K562 (cell line): Measurements from ENCODE around the gene SLC35A2. TPM values are rescaled to one million over a fixed set of nuclear protein-coding genes. Genes with fewer than 3 reads are reported as not detected.

Source experiments
- CBFA2T2 ChIP-seq: fragments of 450-650 bp; conservative IDR thresholded peaks from 2 replicates; pipeline ENCODE4 v1.6.1; 2017; ENCODE audit warnings: mild to moderate bottlenecking
- CREBBP ChIP-seq: IDR thresholded peaks from one replicate; pipeline ENCODE4 v1.6.1; 2012; ENCODE audit warnings: low read depth, mild to moderate bottlenecking, control low read depth, inconsistent platforms, low read length
- ESRRA ChIP-seq: fragments of 450-650 bp; IDR thresholded peaks from 2 replicates; pipeline ENCODE4 v1.6.1; 2014; ENCODE audit warnings: low read depth, mild to moderate bottlenecking, moderate library complexity, borderline replicate concordance
- FOXA3 ChIP-seq, 2 experiments: fragments of 450-650 bp in 1 of 2; sonication (generic) in 1 of 2; formaldehyde crosslinking; IDR thresholded peaks in 1 of 2; conservative IDR thresholded peaks in 1 of 2; 2 replicates each; pipeline versions ENCODE4 v1.4.0 to v1.8.0; 2020 to 2022; ENCODE audit warnings: mild to moderate bottlenecking in 2 of 2, missing genetic modification reagents in 1 of 2
- GABPA ChIP-seq: fragments of 200-800 bp; sonication (Bioruptor generic); conservative IDR thresholded peaks from 2 replicates; pipeline ENCODE4 v1.6.1; 2016; ENCODE audit warnings: low read depth, missing genetic modification characterization, missing compliant biosample characterization
- ILK ChIP-seq: fragments of 450-650 bp; IDR thresholded peaks from 2 replicates; pipeline ENCODE4 v1.6.1; 2016; ENCODE audit warnings: missing genetic modification characterization, low read depth, mild to moderate bottlenecking, missing compliant biosample characterization, moderate library complexity, borderline replicate concordance
- LARP7 ChIP-seq: fragments of 450-650 bp; IDR thresholded peaks from 2 replicates; pipeline ENCODE4 v1.6.1; 2016
- PHF21A ChIP-seq: fragments of 450-650 bp; IDR thresholded peaks from 2 replicates; pipeline ENCODE4 v1.6.1; 2017; ENCODE audit warnings: low read depth, borderline replicate concordance
- RNF2 ChIP-seq: sonication (generic); IDR thresholded peaks from 2 replicates; pipeline ENCODE4 v1.6.1; 2016
- SMAD2 ChIP-seq: fragments of 150-350 bp; IDR thresholded peaks from 2 replicates; pipeline ENCODE4 v1.6.1; 2014; ENCODE audit warnings: low read depth, mild to moderate bottlenecking, low read length
- SUPT5H ChIP-seq: fragments of 450-650 bp; IDR thresholded peaks from 2 replicates; pipeline ENCODE4 v1.6.1; 2016
- ZBTB1 ChIP-seq: sonication (generic); formaldehyde crosslinking; IDR thresholded peaks from 2 replicates; pipeline ENCODE4 v1.8.1; 2023; ENCODE audit warnings: missing genetic modification reagents, low read depth, mild to moderate bottlenecking, borderline replicate concordance
- ZNF175 ChIP-seq: fragments of 200-800 bp; sonication (Bioruptor generic); IDR thresholded peaks from 2 replicates; pipeline ENCODE4 v1.6.1; 2016; ENCODE audit warnings: low read depth, mild to moderate bottlenecking, missing genetic modification characterization, missing compliant biosample characterization
- ZNF253 ChIP-seq: fragments of 250-450 bp; sonication (Bioruptor Pico); conservative IDR thresholded peaks from 2 replicates; pipeline ENCODE4 v1.6.1; 2021; ENCODE audit warnings: mild to moderate bottlenecking
- ZNF354B ChIP-seq: fragments of 250-450 bp; sonication (Bioruptor Pico); IDR thresholded peaks from 2 replicates; pipeline ENCODE4 v1.4.0; 2020
- polyA plus RNA-seq, 8 experiments: library from polyadenylated mRNA; depleted of rRNA in 4 of 8; stranded (reverse) in 5 of 8; unstranded in 3 of 8; fragments of >200 nt; fragmentation: Nextera tagmentation in 2 of 8; fragmentation: Illumina TruSeq in 1 of 8; extraction: Ambion mirVana in 2 of 8; extraction: Trizol in 1 of 8; gene quantifications; 2 replicates each; pipeline versions ENCODE4 v1.2.1 to v1.2.3, GENCODE V29; 2011 to 2014; ENCODE audit warnings: inconsistent platforms in 1 of 8, missing spikeins in 1 of 8
- total RNA-seq, 7 experiments: library from RNA; depleted of rRNA in 6 of 7; stranded (reverse); fragments of >200 nt in 6 of 7; fragmentation: Illumina TruSeq in 2 of 7; extraction: Trizol in 2 of 7; gene quantifications; 2 replicates each; pipeline versions ENCODE4 v1.2.1 to v1.2.3, GENCODE V29; 2011 to 2021; ENCODE audit warnings: low replicate concordance in 1 of 7
- TF ChIP-seq, protein P1 (sequence below): sonication (generic); formaldehyde crosslinking; IDR thresholded peaks from 2 replicates; pipeline ENCODE4 v1.8.1; 2023; ENCODE audit warnings: mild to moderate bottlenecking, missing genetic modification reagents
- TF ChIP-seq, protein P2 (sequence below): conservative IDR thresholded peaks from 2 replicates; pipeline ENCODE4 v1.6.1; 2011; ENCODE audit warnings: low read depth, mild to moderate bottlenecking, low read length; ENCODE audit not compliant: control insufficient read depth
- TF ChIP-seq, protein P3 (sequence below): fragments of 250-450 bp; sonication (Bioruptor Pico); IDR thresholded peaks from 2 replicates; pipeline ENCODE4 v1.8.0; 2021; ENCODE audit warnings: mild to moderate bottlenecking, moderate library complexity
- TF ChIP-seq, protein P4 (sequence below): fragments of 450-650 bp; IDR thresholded peaks from 2 replicates; pipeline ENCODE4 v1.6.1; 2016; ENCODE audit warnings: borderline replicate concordance
- TF ChIP-seq, protein P5 (sequence below): fragments of 450-650 bp; IDR thresholded peaks from 2 replicates; pipeline ENCODE4 v1.6.1; 2016; ENCODE audit warnings: missing biosample characterization, missing genetic modification characterization
- TF ChIP-seq, protein P6 (sequence below): fragments of 250-450 bp; sonication (Bioruptor Pico); IDR thresholded peaks from 2 replicates; pipeline ENCODE4 v1.5.0; 2021

Gene SLC35A2
- total and polyA plus RNA-seq, 9 of the 15 experiments (the other 6 are each of a cell fraction or from before 2014, with no cell fraction given) = 3.3 to 38.9 (median 20.0) TPM

DNA sequence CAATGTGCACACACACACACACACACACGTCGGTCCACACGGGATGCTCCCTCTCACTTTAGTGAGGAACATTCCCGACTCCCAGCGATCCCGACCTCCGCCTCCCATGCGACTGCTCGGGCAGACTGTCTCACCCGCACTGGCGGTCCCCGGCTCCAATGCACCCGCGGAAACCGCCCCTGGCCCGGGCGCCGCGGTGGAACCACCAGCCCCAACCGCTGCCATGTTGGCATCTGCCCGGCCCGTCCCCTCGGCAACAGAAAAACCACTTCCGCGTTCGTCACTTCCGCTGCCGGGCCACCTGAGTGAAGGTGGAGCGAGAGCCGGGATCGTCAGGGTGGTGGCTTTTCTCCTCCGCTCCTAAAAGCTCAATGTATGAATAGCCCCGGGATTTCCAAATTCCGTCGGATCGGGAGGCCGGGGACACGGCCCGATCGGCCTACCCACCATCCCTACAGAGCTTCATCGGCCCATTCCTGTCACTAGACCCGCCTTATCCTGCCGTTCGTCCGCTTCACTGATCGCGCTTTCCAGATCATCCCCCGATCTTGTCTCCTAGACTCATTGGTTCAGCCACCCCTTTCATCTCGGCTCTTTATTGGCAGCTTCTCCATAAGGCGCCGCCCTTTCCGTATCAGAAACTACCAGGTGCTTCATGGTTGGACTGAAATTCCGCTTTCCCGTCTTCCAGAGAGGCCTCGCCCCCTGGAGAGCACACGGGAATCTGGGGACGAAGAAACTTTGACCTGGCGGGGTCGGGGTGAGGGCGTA lies at the start of gene SLC35A2 (continued):
- TF ChIP-seq, protein P1, sequence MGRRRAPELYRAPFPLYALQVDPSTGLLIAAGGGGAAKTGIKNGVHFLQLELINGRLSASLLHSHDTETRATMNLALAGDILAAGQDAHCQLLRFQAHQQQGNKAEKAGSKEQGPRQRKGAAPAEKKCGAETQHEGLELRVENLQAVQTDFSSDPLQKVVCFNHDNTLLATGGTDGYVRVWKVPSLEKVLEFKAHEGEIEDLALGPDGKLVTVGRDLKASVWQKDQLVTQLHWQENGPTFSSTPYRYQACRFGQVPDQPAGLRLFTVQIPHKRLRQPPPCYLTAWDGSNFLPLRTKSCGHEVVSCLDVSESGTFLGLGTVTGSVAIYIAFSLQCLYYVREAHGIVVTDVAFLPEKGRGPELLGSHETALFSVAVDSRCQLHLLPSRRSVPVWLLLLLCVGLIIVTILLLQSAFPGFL (CRISPR knock-in tag) = no peak
- no peak for TF ChIP-seq RNF2
- TF ChIP-seq, protein P2, sequence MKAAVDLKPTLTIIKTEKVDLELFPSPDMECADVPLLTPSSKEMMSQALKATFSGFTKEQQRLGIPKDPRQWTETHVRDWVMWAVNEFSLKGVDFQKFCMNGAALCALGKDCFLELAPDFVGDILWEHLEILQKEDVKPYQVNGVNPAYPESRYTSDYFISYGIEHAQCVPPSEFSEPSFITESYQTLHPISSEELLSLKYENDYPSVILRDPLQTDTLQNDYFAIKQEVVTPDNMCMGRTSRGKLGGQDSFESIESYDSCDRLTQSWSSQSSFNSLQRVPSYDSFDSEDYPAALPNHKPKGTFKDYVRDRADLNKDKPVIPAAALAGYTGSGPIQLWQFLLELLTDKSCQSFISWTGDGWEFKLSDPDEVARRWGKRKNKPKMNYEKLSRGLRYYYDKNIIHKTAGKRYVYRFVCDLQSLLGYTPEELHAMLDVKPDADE = 0 out of 2 replicates have a peak, but pooled peaks have one; percentile 38
- TF ChIP-seq SMAD2 = no peak
- no peak for TF ChIP-seq GABPA (tag)
- no peak for TF ChIP-seq ZNF354B (CRISPR knock-in tag)
- no peak for TF ChIP-seq ILK (tag)
- TF ChIP-seq, protein P3, sequence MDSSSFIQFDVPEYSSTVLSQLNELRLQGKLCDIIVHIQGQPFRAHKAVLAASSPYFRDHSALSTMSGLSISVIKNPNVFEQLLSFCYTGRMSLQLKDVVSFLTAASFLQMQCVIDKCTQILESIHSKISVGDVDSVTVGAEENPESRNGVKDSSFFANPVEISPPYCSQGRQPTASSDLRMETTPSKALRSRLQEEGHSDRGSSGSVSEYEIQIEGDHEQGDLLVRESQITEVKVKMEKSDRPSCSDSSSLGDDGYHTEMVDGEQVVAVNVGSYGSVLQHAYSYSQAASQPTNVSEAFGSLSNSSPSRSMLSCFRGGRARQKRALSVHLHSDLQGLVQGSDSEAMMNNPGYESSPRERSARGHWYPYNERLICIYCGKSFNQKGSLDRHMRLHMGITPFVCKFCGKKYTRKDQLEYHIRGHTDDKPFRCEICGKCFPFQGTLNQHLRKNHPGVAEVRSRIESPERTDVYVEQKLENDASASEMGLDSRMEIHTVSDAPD (CRISPR knock-in tag) = no peak
- TF ChIP-seq, protein P4, sequence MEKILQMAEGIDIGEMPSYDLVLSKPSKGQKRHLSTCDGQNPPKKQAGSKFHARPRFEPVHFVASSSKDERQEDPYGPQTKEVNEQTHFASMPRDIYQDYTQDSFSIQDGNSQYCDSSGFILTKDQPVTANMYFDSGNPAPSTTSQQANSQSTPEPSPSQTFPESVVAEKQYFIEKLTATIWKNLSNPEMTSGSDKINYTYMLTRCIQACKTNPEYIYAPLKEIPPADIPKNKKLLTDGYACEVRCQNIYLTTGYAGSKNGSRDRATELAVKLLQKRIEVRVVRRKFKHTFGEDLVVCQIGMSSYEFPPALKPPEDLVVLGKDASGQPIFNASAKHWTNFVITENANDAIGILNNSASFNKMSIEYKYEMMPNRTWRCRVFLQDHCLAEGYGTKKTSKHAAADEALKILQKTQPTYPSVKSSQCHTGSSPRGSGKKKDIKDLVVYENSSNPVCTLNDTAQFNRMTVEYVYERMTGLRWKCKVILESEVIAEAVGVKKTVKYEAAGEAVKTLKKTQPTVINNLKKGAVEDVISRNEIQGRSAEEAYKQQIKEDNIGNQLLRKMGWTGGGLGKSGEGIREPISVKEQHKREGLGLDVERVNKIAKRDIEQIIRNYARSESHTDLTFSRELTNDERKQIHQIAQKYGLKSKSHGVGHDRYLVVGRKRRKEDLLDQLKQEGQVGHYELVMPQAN = peak; percentile 95
- peak; percentile 79; the same call in 1 of the 2 replicates for TF ChIP-seq LARP7
- TF ChIP-seq, protein P5, sequence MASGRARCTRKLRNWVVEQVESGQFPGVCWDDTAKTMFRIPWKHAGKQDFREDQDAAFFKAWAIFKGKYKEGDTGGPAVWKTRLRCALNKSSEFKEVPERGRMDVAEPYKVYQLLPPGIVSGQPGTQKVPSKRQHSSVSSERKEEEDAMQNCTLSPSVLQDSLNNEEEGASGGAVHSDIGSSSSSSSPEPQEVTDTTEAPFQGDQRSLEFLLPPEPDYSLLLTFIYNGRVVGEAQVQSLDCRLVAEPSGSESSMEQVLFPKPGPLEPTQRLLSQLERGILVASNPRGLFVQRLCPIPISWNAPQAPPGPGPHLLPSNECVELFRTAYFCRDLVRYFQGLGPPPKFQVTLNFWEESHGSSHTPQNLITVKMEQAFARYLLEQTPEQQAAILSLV (tag) = no peak
- TF ChIP-seq CREBBP = no peak
- TF ChIP-seq ZNF175 = no peak
- TF ChIP-seq FOXA3 (CRISPR knock-in tag; conservative IDR thresholded peaks at IDR 0.05 in 1 of 2, IDR thresholded peaks at IDR 0.05 in 1 of 2) = no peak
- TF ChIP-seq, protein P6, sequence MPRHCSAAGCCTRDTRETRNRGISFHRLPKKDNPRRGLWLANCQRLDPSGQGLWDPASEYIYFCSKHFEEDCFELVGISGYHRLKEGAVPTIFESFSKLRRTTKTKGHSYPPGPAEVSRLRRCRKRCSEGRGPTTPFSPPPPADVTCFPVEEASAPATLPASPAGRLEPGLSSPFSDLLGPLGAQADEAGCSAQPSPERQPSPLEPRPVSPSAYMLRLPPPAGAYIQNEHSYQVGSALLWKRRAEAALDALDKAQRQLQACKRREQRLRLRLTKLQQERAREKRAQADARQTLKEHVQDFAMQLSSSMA = peak; percentile 92
- TF ChIP-seq CBFA2T2 = no peak
- TF ChIP-seq ZNF253 (CRISPR knock-in tag) = peak; percentile 77; the same call in 1 of the 2 replicates
- no peak for TF ChIP-seq PHF21A
- TF ChIP-seq SUPT5H = peak; percentile 85
- TF ChIP-seq ZBTB1 (CRISPR knock-in tag) = peak; percentile 96
- 0 out of 2 replicates have a peak, but pooled peaks have one; percentile 61 for TF ChIP-seq ESRRA
